Ureter (tissue), 1 donor: ENCODE measurements around the gene SEC24A. TPM values are rescaled to one million over a fixed set of nuclear protein-coding genes. Genes with fewer than 3 reads are reported as not detected.
A peak's percentile ranks its signal among the peaks of the same experiment; 100 is the strongest.
"Not testable (repeated sequence)": the region's sequence is repeated elsewhere in the genome, so short reads cannot be mapped to it uniquely, and the experiment has no call there.

ENCODE experiments used
- DNase-seq: peaks from one replicate; pipeline ENCODE4 v3.0.0-alpha.2; 2020; ENCODE audit warnings: low spot score
- total RNA-seq: library from RNA; stranded (reverse); gene quantifications from one replicate; pipeline ENCODE4 v1.2.4, GENCODE V29; 2023
- donor health status: DM: yes; HTN: yes; CAD: no.

The SEC24A gene
- total RNA-seq, 1 donor from 2014 or later = 23.7 TPM

GRCh38 chr5:134649163-134649835, 714 bp downstream of the SEC24A start:
- DNase-seq = peak; percentile 45

- not testable (repeated sequence) for DNase-seq
These were observed 2.1 kb downstream of the SEC24A start for GRCh38 chr5:134650660-134651059.

- no peak for DNase-seq
These were observed 2.9 kb downstream of the SEC24A start for GRCh38 chr5:134651531-134651930.

GRCh38 chr5:134656690-134657089, 8.1 kb downstream of the SEC24A start:
- no peak for DNase-seq

- DNase-seq = no peak
These were observed 10.9 kb downstream of the SEC24A start for GRCh38 chr5:134659456-134659855.

GRCh38 chr5:134659922-134660321, 11.3 kb downstream of the SEC24A start:
- DNase-seq = no peak

GRCh38 chr5:134662971-134663370, 14.4 kb downstream of the SEC24A start:
- no peak for DNase-seq

- DNase-seq = no peak
These were observed 15.9 kb downstream of the SEC24A start for GRCh38 chr5:134664448-134664847.

GRCh38 chr5:134673546-134673945, 25.0 kb downstream of the SEC24A start:
- DNase-seq = not testable (repeated sequence)

GRCh38 chr5:134677357-134677756, 28.8 kb downstream of the SEC24A start:
- not testable (repeated sequence) for DNase-seq

GRCh38 chr5:134690144-134690543, 41.6 kb downstream of the SEC24A start:
- not testable (repeated sequence) for DNase-seq

GRCh38 chr5:134692722-134693121, 44.1 kb downstream of the SEC24A start:
- DNase-seq = no peak

- no peak for DNase-seq
These were observed 59.7 kb downstream of the SEC24A start for GRCh38 chr5:134708301-134708700.

GRCh38 chr5:134714120-134714519, 65.5 kb downstream of the SEC24A start:
- no peak for DNase-seq

- no peak for DNase-seq
These were observed 66.0 kb downstream of the SEC24A start for GRCh38 chr5:134714541-134714940.

GRCh38 chr5:134715466-134715865, 66.9 kb downstream of the SEC24A start:
- not testable (repeated sequence) for DNase-seq

- DNase-seq = no peak
These were observed 76.3 kb downstream of the SEC24A start for GRCh38 chr5:134724872-134725271.

- no peak for DNase-seq
These were observed 84.2 kb downstream of the SEC24A start for GRCh38 chr5:134732819-134733218.

- DNase-seq = no peak
These were observed 86.7 kb downstream of the SEC24A start for GRCh38 chr5:134735243-134735642.

GRCh38 chr5:134736173-134736812, 87.7 kb downstream of the SEC24A start:
- DNase-seq = no peak

- peak; percentile 98 for DNase-seq
These were observed 89.8 kb downstream of the SEC24A start, which contains the start of gene CAMLG for GRCh38 chr5:134738133-134738962. Gene CAMLG, plus strand, starts transcription at chr5:134738548. Its CDS starts 73 bp downstream, at chr5:134738621.

GRCh38 chr5:134738963-134739661, 90.5 kb downstream of the SEC24A start:
- DNase-seq = no peak
